Mesenchymal stem cell (in vitro differentiated cells and primary cell): ENCODE results near the gene MYCBP.

ENCODE experiments used
- DNase-seq: peaks from one replicate; pipeline ENCODE4 v3.0.0-alpha.2; 2013
- H2AFZ ChIP-seq: one replicate; pipeline ENCODE4 v1.6.1; 2013; ENCODE audit warnings: low read depth, mild to moderate bottlenecking, control low read depth, inconsistent platforms, low read length, moderate library complexity
- H2AK5ac ChIP-seq: 2 replicates; pipeline ENCODE4 v1.6.1; 2013; ENCODE audit warnings: low read length, moderate library complexity, mild to moderate bottlenecking, inconsistent platforms; ENCODE audit not compliant: severe bottlenecking
- H2BK120ac ChIP-seq: one replicate; pipeline ENCODE4 v1.6.1; 2013; ENCODE audit warnings: low read depth, mild to moderate bottlenecking, inconsistent platforms, low read length, moderate library complexity
- H2BK12ac ChIP-seq, 2 experiments: one replicate each; pipeline ENCODE4 v1.6.1; 2013; ENCODE audit warnings: inconsistent platforms in 2 of 2, low read length in 2 of 2, mild to moderate bottlenecking in 2 of 2, moderate library complexity in 2 of 2, control low read depth in 1 of 2
- H2BK15ac ChIP-seq: one replicate; pipeline ENCODE4 v1.6.1; 2013; ENCODE audit warnings: mild to moderate bottlenecking, low read depth, inconsistent platforms; ENCODE audit not compliant: poor library complexity, severe bottlenecking
- H2BK5ac ChIP-seq: 2 replicates; pipeline ENCODE4 v1.6.1; 2013; ENCODE audit warnings: low read depth, mild to moderate bottlenecking, low read length, control low read depth, inconsistent platforms; ENCODE audit not compliant: poor library complexity, severe bottlenecking
- H3K14ac ChIP-seq, 2 experiments: one replicate each; pipeline ENCODE4 v1.6.1; 2013; ENCODE audit warnings: inconsistent platforms in 2 of 2, low read length in 2 of 2, control low read depth in 1 of 2, mild to moderate bottlenecking in 1 of 2, moderate library complexity in 1 of 2
- H3K18ac ChIP-seq, 2 experiments: one replicate each; pipeline ENCODE4 v1.6.1; 2013; ENCODE audit warnings: inconsistent platforms in 2 of 2, low read length in 2 of 2, control low read depth in 1 of 2, low read depth in 1 of 2, mild to moderate bottlenecking in 1 of 2
- H3K23ac ChIP-seq, 2 experiments: one replicate each; pipeline ENCODE4 v1.6.1; 2013; ENCODE audit warnings: inconsistent platforms in 2 of 2, low read length in 2 of 2, mild to moderate bottlenecking in 2 of 2, moderate library complexity in 2 of 2, control low read depth in 1 of 2
- H3K27ac ChIP-seq: 2 replicates; pipeline ENCODE4 v1.5.1; 2013; ENCODE audit warnings: mild to moderate bottlenecking, moderate library complexity, low read length, control low read depth, inconsistent platforms; ENCODE audit not compliant: poor library complexity, severe bottlenecking
- H3K27me3 ChIP-seq, 2 experiments: 2 replicates each; pipeline versions ENCODE4 v1.6.1 to v1.7.0; 2013; ENCODE audit warnings: low read length in 2 of 2, mild to moderate bottlenecking in 2 of 2, moderate library complexity in 2 of 2, control low read depth in 1 of 2, inconsistent platforms in 1 of 2; ENCODE audit not compliant: control insufficient read depth in 1 of 2, insufficient read depth in 1 of 2
- H3K36me3 ChIP-seq, 2 experiments: 2 replicates each; pipeline versions ENCODE4 v1.6.1 to v1.7.0; 2013; ENCODE audit warnings: low read length in 2 of 2, control low read depth in 1 of 2, inconsistent platforms in 1 of 2, low read depth in 1 of 2, mild to moderate bottlenecking in 1 of 2; ENCODE audit not compliant: insufficient read depth in 2 of 2, control insufficient read depth in 1 of 2
- H3K4ac ChIP-seq, 2 experiments: one replicate each; pipeline ENCODE4 v1.6.1; 2013; ENCODE audit warnings: inconsistent platforms in 2 of 2, low read length in 2 of 2, mild to moderate bottlenecking in 2 of 2, moderate library complexity in 2 of 2, control low read depth in 1 of 2, low read depth in 1 of 2
- H3K4me1 ChIP-seq: 2 replicates; pipeline ENCODE4 v1.6.1; 2013; ENCODE audit warnings: low read depth, low read length, control low read depth; ENCODE audit not compliant: control insufficient read depth, insufficient read depth
- H3K4me2 ChIP-seq: 2 replicates; pipeline ENCODE4 v1.6.1; 2013; ENCODE audit warnings: low read length, mild to moderate bottlenecking, inconsistent platforms; ENCODE audit not compliant: poor library complexity, severe bottlenecking
- H3K4me3 ChIP-seq, 2 experiments: 2 replicates each; pipeline versions ENCODE4 v1.5.1 to v1.7.0; 2013; ENCODE audit warnings: low read length in 2 of 2, mild to moderate bottlenecking in 2 of 2, control low read depth in 1 of 2, low read depth in 1 of 2; ENCODE audit not compliant: insufficient read depth in 1 of 2
- H3K79me1 ChIP-seq: replicated peaks from 2 replicates; pipeline ENCODE4 v1.6.1; 2013; ENCODE audit warnings: mild to moderate bottlenecking, control low read depth, low read length, inconsistent platforms; ENCODE audit not compliant: poor library complexity, severe bottlenecking
- H3K9ac ChIP-seq: 2 replicates; pipeline ENCODE4 v1.7.0; 2013; ENCODE audit warnings: mild to moderate bottlenecking, low read length, moderate library complexity
- H3K9me3 ChIP-seq: 2 replicates; pipeline ENCODE4 v1.7.0; 2013; ENCODE audit warnings: mild to moderate bottlenecking, low read length; ENCODE audit not compliant: control insufficient read depth
- H4K8ac ChIP-seq: one replicate; pipeline ENCODE4 v1.6.1; 2013; ENCODE audit warnings: inconsistent platforms, mild to moderate bottlenecking, low read length, moderate library complexity
- H4K91ac ChIP-seq: one replicate; pipeline ENCODE4 v1.6.1; 2013; ENCODE audit warnings: mild to moderate bottlenecking, low read length, inconsistent platforms
- whole genome bisulfite sequencing: methylation state at CpG from one replicate; pipeline ENCODE4 v1.1.7; 2013; ENCODE audit warnings: mixed read lengths; 5-methylcytosine and 5-hydroxymethylcytosine counted together

MYCBP gene

GRCh38 chr1:38870996-38871395 is 2.2 kb downstream of the MYCBP start:
- WGBS, result 98% methylated on average over 8 of the region's 8 CpGs

GRCh38 chr1:38867208-38867607 is 5.9 kb downstream of the MYCBP start:
- no peak overlapping the region for H2BK15ac ChIP-seq
- H2BK5ac ChIP-seq, result no peak overlapping the region
- no peak overlapping the region for H3K9ac ChIP-seq
- no peak overlapping the region for H2BK120ac ChIP-seq
- H3K14ac ChIP-seq, result no peak overlapping the region
- H2AFZ ChIP-seq, result no peak overlapping the region
- H4K91ac ChIP-seq, result no peak overlapping the region
- H3K4ac ChIP-seq, result no peak overlapping the region
- H3K27ac ChIP-seq, result no peak overlapping the region
- no peak overlapping the region for H3K18ac ChIP-seq
- no peak overlapping the region for H4K8ac ChIP-seq
- WGBS, result 100% methylated on average over 3 of the region's 8 CpGs
- no peaks in the 10 kb centered on the region for H3K27me3 ChIP-seq
- H2BK12ac ChIP-seq, result no peak overlapping the region
- no peak overlapping the region for H3K4me3 ChIP-seq
- H3K4me2 ChIP-seq, result no peak overlapping the region
- DNase-seq, result no peak
- no peak overlapping the region for H2AK5ac ChIP-seq
- H3K23ac ChIP-seq, result no peak overlapping the region
- no peaks in the 10 kb centered on the region for H3K4me1 ChIP-seq
- peaks cover 18% of the 10 kb centered on the region for H3K79me1 ChIP-seq
- no peaks in the 10 kb centered on the region for H3K9me3 ChIP-seq
- H3K36me3 ChIP-seq, result peaks cover 2 to 50% of the 10 kb centered on the region in 2 experiments

More at GRCh38 chr1:38870996-38871395, 2.2 kb downstream of the MYCBP start:
- H3K27ac ChIP-seq, result no peak overlapping the region
- peaks cover 31% of the 10 kb centered on the region for H3K79me1 ChIP-seq
- H2AK5ac ChIP-seq, result no peak overlapping the region
- H3K9me3 ChIP-seq, result no peaks in the 10 kb centered on the region
- no peak overlapping the region for H3K4me2 ChIP-seq
- no peaks in the 10 kb centered on the region for H3K27me3 ChIP-seq
- H3K4me1 ChIP-seq, result peaks cover 2% of the 10 kb centered on the region
- no peak overlapping the region for H3K4me3 ChIP-seq
- no peak overlapping the region for H2BK5ac ChIP-seq
- no peak overlapping the region for H3K4ac ChIP-seq
- DNase-seq, result no peak
- no peak overlapping the region for H3K18ac ChIP-seq
- no peak overlapping the region for H2BK12ac ChIP-seq
- no peak overlapping the region for H3K9ac ChIP-seq
- H3K14ac ChIP-seq, result no peak overlapping the region
- H2AFZ ChIP-seq, result no peak overlapping the region
- no peak overlapping the region for H2BK15ac ChIP-seq
- no peak overlapping the region for H3K23ac ChIP-seq
- no peak overlapping the region for H4K8ac ChIP-seq
- H2BK120ac ChIP-seq, result no peak overlapping the region
- peaks cover 2 to 20% of the 10 kb centered on the region in 2 experiments for H3K36me3 ChIP-seq
- H4K91ac ChIP-seq, result no peak overlapping the region

- Histone ChIP-seq H2BK120ac (no peak overlapping the region), H3K4me3 (no peak overlapping the region), H2BK15ac (no peak overlapping the region), H3K9ac (no peak overlapping the region), H2AK5ac (no peak overlapping the region), H2BK5ac (no peak overlapping the region), H3K36me3 (peaks cover 2 to 52% of the 10 kb centered on the region in 2 experiments), H3K4ac (no peak overlapping the region), H3K27ac (no peak overlapping the region), H3K4me1 (peaks cover 3% of the 10 kb centered on the region), H2BK12ac (no peak overlapping the region), H3K18ac (no peak overlapping the region), H2AFZ (no peak overlapping the region), H3K4me2 (no peak overlapping the region), H3K79me1 (peaks cover 18% of the 10 kb centered on the region), H3K9me3 (no peaks in the 10 kb centered on the region), H3K27me3 (no peaks in the 10 kb centered on the region), H4K91ac (no peak overlapping the region), H3K14ac (no peak overlapping the region), H4K8ac (no peak overlapping the region), H3K23ac (no peak overlapping the region)
- WGBS, result 94% methylated on average over 4 of the region's 4 CpGs
- no peak for DNase-seq
These were observed 7.9 kb downstream of the MYCBP start for GRCh38 chr1:38865112-38865715.

- Histone ChIP-seq H3K27me3 (no peaks in the 10 kb centered on the region), H2AFZ (peak overlapping the region; percentile 85), H2AK5ac (no peak overlapping the region), H3K14ac (peak overlapping the region in 1 of 2 experiments; percentile 99), H3K27ac (no peak overlapping the region), H3K4me1 (peaks cover 11% of the 10 kb centered on the region), H3K4ac (peak overlapping the region in 1 of 2 experiments; percentile 100), H3K18ac (peak overlapping the region in 1 of 2 experiments; percentile 97), H3K79me1 (peaks cover 22% of the 10 kb centered on the region), H4K8ac (no peak overlapping the region), H2BK5ac (no peak overlapping the region), H3K23ac (no peak overlapping the region), H2BK12ac (peak overlapping the region in 1 of 2 experiments; percentile 84), H3K4me3 (peak overlapping the region; percentile 83 to 93), H3K9me3 (no peaks in the 10 kb centered on the region), H4K91ac (no peak overlapping the region), H2BK120ac (no peak overlapping the region), H3K4me2 (peak overlapping the region; percentile 89), H3K36me3 (peaks cover 0 to 51% of the 10 kb centered on the region in 2 experiments), H3K9ac (peak overlapping the region; percentile 96), H2BK15ac (no peak overlapping the region)
- 8% methylated on average over 4 of the region's 6 CpGs for WGBS
- peak; percentile 37 for DNase-seq
These were observed 12.7 kb downstream of the MYCBP start for GRCh38 chr1:38860454-38860795.
